KG1 (cell line): ENCODE results near the gene TCF3.
"Not testable (repeated sequence)": the region's sequence is repeated elsewhere in the genome, so short reads cannot be mapped to it uniquely, and the experiment has no call there.

Experiments used
- DNase-seq: peaks from one replicate; lab custom pipeline; 2025; lab: John Stamatoyannopoulos, UW

The TCF3 gene

DNA sequence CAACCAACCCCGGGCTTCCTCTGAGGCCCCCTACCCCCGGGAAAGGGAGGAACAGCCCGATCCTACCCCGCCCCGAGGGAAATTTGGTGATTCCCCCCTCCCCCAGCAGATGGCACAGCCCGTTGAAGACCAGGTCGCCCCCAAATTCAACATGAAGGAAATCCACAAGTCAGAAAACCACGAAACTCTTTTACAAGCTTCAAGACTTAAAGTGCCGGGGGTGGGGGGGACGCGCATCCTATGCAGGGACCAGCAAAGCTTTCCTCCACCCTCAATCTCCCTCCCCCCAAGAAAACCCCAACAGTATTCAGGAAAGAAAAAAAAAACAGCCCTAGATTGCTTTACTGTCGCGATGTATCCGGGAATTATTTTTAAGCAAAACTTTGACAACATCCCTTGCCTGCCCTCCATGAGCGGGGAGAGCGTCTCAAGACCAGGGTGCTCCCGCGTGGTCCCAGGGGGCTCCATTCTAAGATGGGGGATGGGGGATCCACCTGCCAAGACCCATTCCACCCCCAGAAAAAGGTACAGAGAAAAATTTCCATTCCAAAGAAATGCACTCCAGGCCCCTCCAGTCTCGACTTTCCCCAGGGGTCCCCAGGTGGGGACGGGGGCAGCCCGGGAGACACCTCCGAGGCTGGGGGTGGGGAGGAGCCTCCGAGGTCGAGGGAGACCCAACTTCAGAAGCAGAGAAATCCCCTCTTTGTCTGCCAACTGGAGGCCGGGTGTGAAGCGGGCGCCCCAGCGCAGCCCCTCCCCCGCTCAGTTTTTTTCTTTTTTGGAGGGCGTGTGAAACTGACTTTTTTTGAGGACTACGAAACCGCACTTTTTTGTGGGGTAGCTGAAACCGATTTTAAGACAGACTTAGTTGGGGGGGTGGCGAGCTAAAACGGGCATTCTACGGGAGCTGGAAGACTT, 1.5 kb downstream of the TCF3 start:
- DNase-seq, result peak; percentile 52

DNA sequence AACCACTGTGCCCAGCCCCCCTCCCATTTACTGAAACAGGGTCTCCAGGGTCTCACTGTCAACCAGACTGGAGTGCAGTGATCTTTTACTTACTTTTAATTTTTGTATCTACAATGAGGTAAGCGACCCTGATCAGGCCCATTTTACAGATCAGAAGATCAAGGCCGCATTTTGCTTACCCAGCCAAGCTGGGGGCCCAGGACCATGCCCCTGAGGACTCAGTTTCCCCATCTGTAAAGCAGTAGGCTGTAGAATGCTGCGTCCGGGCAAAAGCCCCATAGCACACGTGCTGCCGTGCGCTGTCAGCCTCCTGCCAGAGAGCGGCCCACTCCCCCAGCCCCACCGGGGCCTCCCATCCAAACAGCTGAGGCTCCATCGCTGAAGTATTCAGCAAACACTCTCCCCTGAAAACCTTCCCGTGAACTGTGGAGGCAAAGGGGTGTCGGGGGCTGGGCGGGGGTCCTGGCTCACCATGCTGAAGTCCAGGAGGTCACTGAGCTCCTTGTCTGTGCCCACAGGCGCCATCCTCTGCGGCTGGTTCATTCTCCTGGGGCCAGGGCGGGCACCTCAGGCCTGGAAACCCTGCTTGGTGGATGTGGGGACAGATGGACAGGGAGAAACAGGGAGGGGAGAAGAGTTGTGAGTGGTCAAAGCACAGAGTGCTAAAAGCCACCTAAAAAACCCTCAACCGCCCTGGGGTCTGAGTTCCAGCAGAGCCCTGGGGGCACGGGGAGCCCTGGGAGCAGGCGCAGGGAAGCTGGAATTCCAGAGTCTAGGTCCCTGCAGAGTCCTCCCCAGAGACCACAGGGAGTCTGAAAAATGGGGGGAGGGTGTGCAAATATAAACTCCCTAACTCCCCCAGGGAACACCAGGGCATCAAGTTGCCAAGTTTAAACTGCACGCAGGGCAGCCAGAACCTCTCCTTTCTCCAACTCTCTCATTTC, 2.4 kb downstream of the TCF3 start:
- no peak for DNase-seq

DNA sequence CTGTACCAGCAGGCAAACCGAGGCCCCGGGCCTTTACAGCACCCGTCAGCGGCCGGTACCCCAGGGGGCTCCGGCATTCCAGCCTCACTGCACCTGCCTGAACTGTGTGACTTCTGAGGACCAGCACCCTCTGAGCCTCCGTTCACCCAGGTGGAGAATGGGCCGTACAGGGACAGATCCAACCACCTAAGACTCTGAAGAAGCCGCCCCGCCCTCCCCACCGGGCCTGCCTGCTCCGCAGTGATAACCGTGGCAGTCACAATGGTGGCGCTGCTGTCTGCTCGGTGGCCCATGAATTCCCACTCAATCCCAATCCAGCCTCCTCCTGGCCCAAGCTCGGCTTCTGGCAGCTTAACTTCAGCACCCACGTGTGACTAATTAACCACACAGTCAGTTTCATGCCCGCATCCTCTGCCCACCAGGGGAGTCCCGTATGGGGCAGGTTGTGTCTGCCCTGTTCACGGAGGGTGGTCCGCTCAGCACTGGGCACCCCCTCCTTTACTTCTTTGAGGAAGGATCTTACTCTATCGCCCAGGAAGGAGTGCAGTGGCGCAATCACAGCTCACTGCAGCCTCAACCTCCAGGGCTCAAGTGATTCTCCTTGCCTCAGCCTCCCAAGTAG, 3.4 kb downstream of the TCF3 start:
- no peak for DNase-seq

DNA sequence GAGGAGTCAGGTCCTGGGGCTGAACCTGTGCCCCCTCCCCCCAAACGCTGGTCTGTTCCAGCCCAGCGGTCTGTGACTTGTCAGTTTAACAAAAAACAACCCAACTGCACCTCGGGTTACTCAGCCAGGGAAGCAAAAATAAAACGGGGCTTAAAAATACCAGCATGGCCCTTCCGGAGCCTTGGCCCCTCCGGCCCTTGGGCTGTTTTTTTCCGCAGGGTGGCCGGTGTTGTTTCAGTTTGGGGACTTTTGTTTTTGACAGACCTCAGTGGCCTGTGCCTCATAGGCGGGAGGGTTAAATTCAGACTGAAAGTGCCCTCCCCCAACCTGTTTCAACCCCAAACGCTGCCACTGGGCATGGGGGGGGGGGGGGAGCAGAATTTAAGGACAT, 4.0 kb downstream of the TCF3 start:
- no peak for DNase-seq

DNA sequence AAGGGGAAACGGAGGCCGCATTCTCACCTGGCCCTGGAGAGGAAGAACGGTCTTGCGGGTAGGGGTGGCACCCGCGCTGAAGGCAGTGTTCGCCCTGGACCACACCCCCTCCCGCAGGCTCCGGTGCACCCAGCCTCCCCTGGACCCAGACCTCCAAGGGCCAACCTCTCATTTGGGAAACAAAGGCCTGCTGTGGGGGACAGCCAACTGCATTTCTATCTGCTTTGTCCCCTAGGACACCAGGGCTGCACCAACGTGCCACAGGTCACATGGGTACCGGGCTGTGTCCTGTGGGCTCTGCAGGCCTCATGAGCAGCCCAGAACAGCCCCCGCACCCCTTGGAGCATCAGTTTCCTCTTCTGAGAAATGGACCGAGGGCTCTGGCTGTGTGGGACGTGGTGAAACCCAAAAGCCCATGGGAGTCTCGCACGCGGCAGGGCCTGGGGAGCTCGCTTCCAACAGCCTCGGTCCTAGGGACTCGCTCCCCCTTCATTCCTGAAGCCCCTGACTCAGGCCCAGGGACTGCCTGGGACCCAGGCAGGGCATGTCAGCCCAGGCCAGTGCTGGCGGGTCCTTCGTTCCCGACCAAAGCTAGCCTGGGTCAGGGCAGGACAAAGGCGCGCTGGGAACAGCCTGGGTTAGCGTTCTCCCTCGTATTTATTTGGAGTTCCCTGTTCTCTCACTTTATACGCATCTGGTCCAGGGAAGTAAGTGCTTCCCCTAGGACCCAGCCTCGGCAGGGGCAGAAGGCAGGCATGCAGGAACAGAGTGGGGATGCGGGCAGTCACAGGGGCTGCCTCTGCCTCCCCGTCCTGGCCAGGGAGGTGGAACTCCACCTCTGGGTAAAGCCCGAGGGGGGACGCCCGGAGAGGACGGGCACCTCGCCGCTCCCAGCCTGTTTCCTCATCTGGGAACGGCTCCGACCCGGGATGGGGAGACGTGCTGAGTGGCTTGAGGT, 4.6 kb downstream of the TCF3 start:
- no peak for DNase-seq

DNA sequence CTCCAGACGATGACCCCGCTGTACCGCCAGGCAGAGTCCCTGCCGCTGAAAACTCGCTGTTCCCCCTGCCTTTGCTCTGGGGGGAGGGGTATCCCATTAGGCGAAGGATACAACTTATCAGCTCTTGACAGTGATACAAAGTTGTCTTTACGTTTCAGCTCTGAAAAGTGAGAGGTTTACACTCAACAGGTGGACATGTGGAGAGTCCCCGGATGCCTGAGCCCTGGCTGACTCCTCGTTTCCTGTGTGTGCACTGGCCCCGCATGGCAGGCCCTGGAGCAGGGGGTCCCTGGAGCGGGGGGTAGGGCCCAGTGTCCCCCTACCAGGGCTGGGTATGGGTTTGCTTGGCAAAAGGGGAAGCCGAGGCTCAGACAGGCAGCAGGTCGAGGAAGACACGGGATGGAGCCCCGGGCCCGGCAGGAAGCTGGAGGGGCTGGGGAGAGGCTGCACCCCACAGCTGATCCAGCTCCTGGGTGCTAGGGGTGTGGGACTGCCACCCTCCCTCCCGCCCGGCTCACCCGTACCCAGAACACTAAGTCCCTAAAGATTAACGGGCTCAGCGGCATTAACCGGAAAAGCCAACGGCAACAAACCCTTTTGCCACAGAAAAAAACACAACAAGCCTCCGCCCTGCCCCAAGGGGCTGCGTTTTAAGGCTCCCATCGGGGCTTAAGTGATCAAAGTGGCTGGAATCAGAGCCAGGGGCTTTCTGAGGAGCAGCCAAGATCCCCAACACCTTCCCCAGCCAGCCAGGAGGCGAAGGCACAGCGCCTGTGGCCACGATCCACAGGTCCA, 5.6 kb downstream of the TCF3 start:
- no peak for DNase-seq

DNA sequence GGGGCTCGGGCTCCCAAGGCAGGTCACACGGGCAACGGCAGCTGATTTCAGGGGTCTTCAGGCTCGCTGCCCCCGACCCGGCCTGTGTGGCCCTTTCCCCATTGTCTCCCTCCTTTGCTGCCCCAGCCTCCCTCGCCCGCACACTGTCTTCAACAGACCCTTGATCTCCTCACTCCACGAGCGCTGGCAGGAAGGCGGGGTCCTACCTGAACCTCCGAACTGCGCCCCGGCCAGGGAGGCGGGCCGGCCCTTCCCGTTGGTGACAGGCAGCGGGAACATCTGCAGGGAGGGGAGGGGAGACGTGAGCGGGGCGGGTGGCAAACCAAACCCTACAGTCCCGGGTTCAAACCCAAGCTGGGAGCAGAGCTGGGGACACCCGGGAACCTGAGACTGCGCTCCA, 6.3 kb downstream of the TCF3 start:
- DNase-seq, result no peak

DNA sequence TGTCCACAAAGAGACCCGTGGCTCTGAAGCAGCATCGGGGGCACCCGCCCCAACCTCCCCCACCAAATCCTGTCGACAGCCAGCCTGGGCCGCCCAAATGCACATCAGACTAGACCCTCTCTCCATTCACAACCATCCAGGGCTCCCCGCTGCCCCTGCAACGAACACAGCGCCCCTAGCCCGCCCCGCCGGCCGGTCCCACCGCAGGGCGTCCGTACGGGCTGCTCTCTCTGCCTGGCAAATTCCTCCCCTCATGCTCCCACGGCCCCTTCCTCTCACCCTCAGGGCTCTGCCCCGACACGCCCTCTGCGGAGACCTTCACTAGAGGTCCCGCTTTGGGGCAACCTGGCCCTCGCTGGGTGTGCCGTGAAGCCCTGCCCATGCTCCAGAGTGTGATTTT, 7.1 kb downstream of the TCF3 start:
- no peak for DNase-seq

DNA sequence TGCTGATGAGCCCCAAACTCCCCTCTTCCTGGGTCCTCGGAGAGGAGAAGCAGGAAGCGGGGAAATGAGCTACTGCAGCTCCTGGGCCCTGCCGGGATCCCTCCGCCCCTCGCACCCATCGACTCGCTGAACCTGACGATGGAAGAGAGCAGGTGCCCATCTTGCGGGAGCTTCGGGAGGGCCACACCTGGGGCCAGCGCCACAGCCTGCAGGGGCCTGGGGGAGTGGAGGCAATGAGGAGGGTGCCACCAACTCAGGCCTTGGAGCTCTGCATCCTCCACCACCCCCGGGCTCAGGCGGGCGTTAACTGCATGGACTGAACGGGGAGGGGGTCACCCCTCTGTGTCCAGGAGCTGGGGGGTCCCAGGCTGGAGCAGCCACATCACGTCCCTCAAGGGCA, 8.3 kb downstream of the TCF3 start:
- DNase-seq, result no peak

DNA sequence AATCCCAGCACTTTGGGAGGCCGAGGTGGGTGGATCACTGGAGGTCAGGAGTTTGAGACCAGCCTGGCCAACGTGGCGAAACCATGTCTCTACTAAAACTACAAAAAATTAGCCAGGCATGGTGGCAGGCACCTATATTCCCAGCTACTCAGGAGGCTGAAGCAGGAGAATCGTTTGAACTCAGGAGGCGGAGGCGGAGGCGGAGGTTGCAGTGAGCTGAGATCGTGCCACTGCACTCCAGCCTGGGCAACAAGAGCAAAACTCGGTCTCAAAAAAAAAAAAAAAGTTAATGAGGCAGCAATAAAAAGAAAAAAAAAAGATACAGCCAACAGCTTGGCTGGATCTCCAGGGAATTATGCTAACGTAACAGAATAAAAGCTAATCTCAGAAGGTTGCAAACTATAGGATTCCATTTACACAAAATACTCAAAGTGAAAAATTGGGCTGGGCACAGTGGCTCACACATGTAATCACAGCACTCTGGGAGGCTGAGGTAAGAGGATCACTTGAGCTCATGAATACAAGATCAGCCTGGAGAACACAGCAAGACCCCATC, 11.4 kb downstream of the TCF3 start:
- not testable (repeated sequence) for DNase-seq

DNA sequence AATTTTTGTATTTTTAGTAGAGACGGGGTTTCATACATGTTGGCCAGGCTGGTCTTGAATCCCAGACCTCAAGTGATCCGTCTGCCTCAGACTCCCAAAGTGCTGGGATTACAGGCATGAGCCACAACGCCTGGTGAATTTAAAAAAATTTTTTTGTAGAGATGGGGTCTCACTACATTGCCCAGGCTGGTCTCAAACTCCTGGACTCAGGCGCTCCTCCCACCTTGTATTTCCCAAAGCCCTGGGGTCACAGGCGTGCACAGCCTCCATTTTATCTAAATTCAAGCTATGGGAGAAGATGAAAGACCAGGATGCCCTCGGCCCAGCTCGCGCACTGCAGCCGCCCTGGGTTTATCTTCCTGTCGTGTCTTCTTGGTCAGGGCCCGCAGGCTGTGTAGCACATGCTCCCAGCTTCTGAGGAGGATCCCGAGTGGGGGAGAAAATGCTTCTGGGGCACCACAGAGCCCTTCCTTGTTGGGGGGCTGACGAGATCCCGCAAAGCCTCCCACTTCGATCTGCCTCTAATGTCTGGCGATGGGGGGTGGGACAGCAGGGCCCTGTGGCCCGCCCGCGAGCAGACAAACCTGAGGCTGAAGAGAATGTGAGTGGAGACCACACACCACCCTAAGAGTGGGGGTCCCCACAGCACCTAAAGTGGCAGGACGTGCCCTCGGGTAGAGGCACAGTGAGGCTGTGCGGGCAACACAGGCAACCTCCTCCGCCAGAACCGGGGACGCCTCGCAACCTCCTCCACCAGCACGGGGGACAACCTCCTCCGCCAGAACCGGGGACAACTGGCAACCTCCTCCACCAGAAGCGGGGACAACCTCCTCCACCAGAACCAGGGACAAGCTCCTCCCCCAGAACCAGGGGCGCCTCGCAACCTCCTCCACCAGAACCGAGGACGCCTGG, 15.8 kb downstream of the TCF3 start:
- DNase-seq, result no peak

DNA sequence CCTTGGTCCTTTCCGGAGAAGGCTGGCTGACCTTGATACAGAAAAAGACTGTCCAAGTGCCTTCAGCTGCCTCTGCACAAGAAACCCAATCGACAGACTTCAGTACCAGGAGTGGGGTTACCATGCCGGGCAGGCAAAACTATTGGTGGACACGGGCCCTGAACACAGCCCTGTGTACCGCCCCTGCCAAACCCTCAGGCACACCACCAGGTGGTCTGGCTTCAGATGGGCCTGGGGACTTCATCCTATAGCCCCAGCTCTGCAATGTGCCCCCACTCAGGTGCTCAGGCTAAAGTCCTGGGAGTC, 17.5 kb downstream of the TCF3 start:
- DNase-seq, result no peak

DNA sequence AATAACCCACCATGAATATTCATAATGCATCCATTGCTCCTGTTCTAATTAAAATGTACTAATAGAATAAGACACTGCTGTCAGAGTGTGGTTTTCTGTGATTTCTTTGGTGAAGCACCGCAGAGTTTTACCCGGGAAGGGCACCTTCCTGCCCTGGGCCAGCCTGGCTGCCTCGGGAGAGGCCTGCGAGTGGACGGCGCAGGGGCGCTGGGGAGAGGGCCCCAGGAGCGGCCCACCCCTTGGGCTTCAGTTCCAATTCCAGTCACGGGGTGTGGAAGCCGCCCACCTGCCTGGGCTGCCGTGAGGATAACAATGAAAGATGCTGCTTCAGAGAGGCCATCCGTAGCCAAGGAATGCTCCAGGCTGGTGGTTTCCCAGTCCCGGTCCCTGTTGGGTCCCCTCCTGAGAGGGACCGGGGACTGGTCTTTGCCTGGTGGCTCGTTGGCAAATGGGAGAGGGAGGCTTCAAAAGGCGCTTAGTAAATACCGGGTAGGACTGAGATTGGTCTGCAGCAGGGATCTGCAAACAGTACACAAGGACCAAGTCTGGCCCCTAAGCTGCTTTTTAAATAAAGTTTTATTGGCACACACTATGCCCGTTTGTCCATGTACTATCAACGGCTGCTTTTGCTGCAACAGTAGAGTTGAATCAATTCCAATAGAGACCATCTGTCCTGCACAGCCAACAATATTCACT, 18.0 kb downstream of the TCF3 start:
- no peak for DNase-seq

DNA sequence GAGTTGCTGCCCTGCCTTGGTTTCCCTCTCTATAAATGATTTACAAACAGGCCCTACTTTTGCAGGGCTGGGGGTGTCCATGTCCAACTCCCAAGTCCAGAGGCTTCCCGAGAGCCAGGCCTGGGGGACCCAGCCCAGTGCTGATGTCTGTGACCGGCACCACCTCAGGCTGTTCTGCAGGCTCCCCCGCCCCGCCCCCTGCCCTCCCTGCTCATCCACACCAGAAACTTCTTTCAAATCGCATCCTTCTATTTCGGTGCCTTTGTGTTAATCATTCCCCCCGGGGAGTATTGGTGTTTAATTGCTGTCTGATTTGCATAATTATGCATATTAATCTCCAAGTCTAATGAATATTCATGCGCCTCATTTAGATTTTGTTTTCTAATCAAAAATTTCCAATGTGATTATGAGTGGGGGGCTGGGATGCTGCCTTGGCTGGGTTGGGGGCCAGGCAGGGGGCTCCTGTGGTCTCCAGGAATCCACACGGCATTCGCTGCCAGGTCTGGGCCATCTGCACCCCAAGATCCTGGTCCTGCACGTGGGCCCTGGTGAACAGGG, 19.1 kb downstream of the TCF3 start:
- DNase-seq, result no peak

DNA sequence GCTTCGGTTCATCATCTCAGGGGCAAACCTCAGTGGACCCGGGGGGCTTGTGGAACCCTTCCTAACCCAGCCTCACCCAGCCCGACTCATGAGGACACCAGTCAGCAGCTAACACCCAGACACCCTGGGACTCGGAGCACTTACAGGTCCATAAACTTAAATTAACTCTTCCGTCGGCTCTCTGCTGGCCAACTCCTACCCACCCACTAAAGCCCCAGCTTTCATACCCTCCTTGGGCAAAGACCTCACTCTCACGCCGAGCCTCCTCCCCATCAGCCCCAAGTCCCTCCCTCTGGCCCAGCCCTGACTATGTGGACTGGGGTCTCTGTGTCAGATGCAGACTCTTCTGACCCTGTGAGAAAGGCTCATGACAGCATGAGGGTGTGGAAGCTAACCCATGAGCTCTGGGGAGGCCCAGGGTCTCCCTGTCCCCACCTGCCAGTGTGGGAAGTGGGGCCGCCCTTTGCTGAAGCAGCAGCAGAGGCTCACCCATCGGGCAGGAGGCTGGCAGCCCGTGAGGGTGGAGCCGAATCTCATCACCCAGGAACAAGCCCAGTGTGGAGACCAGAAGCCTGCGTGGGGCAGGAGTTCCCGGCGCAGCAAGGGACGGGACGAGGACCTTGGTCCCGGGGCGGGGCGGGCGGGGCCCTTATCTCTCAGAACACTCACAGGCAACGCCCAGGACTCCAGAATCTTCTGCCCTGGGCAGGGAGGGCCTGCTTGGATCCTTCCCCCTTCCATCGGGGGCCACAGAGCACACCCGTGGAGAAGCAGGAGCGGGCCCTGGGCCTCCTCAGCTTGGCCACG, 19.8 kb downstream of the TCF3 start:
- no peak for DNase-seq

DNA sequence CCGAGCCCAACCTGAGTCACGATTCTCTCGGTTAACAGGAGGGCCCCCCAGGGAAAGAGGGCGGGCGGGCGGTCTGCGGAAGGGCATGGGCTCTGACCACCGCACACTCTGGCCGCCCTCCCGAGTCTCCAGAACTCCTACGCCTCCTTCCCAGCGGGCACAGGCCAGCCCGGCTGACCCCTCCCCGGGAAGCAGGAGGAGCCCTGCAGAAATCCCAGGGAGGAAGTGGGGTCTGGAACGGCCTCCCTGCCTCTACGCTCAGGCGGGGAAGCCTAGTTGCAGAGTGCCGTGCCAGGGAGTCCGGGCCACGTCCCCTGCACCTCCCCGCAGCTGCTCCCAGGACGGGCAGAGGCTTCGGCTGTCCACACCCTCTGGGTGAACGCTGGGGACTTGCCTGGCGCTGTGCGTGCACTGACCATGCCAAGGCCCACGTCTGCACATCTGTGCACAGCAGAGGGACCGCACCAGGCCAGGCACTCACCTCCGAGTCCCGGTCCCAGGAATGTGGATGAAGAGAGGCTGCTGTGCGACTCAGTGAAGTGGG, 20.8 kb downstream of the TCF3 start:
- DNase-seq, result no peak

DNA sequence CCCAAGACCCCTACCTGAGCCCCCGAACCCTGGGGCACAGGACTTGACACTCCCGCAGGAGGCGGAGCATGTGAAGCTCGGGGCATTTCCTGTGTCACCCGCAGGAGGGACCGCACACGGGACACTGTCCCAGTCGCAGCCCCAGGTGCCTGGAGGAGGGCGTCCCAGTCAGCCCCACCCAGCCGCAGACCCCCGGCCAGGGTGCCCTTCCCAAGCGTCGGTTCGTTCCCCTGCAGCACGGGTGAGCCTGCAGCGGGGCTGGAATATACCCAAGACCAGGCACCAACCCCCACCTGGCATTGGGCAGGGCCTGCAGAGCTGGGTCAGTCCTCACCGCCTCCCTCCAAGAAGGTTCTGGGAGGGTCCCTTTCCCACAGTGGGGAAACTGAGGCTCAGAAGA, 21.6 kb downstream of the TCF3 start:
- no peak for DNase-seq
